Trophoblast cell (in vitro differentiated cells and primary cell): Measurements from ENCODE around the gene ADRB1.

Experiments
- DNase-seq, 2 donors: peaks; one replicate each; pipeline ENCODE4 v3.0.0-alpha.2; 2016
- H2AFZ ChIP-seq: 2 replicates; pipeline ENCODE4 v1.6.1; 2013; ENCODE audit warnings: low read length, moderate library complexity, mild to moderate bottlenecking; ENCODE audit not compliant: insufficient read depth, poor library complexity
- H2AK5ac ChIP-seq: 2 replicates; pipeline ENCODE4 v1.6.1; 2013; ENCODE audit warnings: mild to moderate bottlenecking, low read length
- H2BK120ac ChIP-seq: 2 replicates; pipeline ENCODE4 v1.6.1; 2013; ENCODE audit warnings: low read length, mild to moderate bottlenecking, moderate library complexity; ENCODE audit not compliant: insufficient read depth, poor library complexity
- H2BK12ac ChIP-seq: 2 replicates; pipeline ENCODE4 v1.6.1; 2013; ENCODE audit warnings: mild to moderate bottlenecking, low read length, moderate library complexity
- H2BK5ac ChIP-seq: 2 replicates; pipeline ENCODE4 v1.6.1; 2013; ENCODE audit warnings: low read length, low read depth, moderate library complexity, mild to moderate bottlenecking; ENCODE audit not compliant: poor library complexity
- H3K14ac ChIP-seq: 2 replicates; pipeline ENCODE4 v1.6.1; 2013; ENCODE audit warnings: mild to moderate bottlenecking, low read length
- H3K18ac ChIP-seq: 2 replicates; pipeline ENCODE4 v1.6.1; 2013; ENCODE audit warnings: mild to moderate bottlenecking, low read length
- H3K23ac ChIP-seq: 2 replicates; pipeline ENCODE4 v1.6.1; 2013; ENCODE audit warnings: low read length
- H3K27ac ChIP-seq: 2 replicates; pipeline ENCODE4 v1.5.1; 2013; ENCODE audit warnings: low read depth, mild to moderate bottlenecking, inconsistent platforms, low read length, moderate library complexity
- H3K27me3 ChIP-seq: 2 replicates; pipeline ENCODE4 v1.6.1; 2013; ENCODE audit warnings: inconsistent platforms, mild to moderate bottlenecking, low read length, moderate library complexity; ENCODE audit not compliant: insufficient read depth
- H3K36me3 ChIP-seq, 2 experiments: 1 replicate in 1 of 2; 2 replicates in 1 of 2; pipeline ENCODE4 v1.6.1; 2013; ENCODE audit warnings: low read length in 2 of 2, mild to moderate bottlenecking in 2 of 2, moderate library complexity in 1 of 2; ENCODE audit not compliant: insufficient read depth in 2 of 2, control insufficient read depth in 1 of 2
- H3K4ac ChIP-seq: 2 replicates; pipeline ENCODE4 v1.6.1; 2013; ENCODE audit warnings: low read depth, mild to moderate bottlenecking, low read length, moderate library complexity
- H3K4me1 ChIP-seq, 2 experiments: 1 replicate in 1 of 2; 2 replicates in 1 of 2; pipeline ENCODE4 v1.6.1; 2013; ENCODE audit warnings: low read length in 2 of 2, mild to moderate bottlenecking in 2 of 2, moderate library complexity in 1 of 2; ENCODE audit not compliant: insufficient read depth in 2 of 2, control insufficient read depth in 1 of 2
- H3K4me2 ChIP-seq: 2 replicates; pipeline ENCODE4 v1.6.1; 2013; ENCODE audit warnings: inconsistent platforms, mild to moderate bottlenecking, low read length, moderate library complexity
- H3K4me3 ChIP-seq: 2 replicates; pipeline ENCODE4 v1.5.1; 2013; ENCODE audit warnings: mild to moderate bottlenecking, low read depth, low read length, inconsistent platforms
- H3K79me1 ChIP-seq: one replicate; pipeline ENCODE4 v1.6.1; 2013; ENCODE audit warnings: low read length
- H3K79me2 ChIP-seq: 2 replicates; pipeline ENCODE4 v1.6.1; 2013; ENCODE audit warnings: low read length, mild to moderate bottlenecking; ENCODE audit not compliant: control insufficient read depth, insufficient read depth, poor library complexity
- H3K9ac ChIP-seq: 2 replicates; pipeline ENCODE4 v1.6.1; 2013; ENCODE audit warnings: mild to moderate bottlenecking, low read length
- H3K9me3 ChIP-seq: 2 replicates; pipeline ENCODE4 v1.6.1; 2013; ENCODE audit warnings: low read depth, mild to moderate bottlenecking, control low read depth, inconsistent platforms, low read length; ENCODE audit not compliant: insufficient read depth
- H4K12ac ChIP-seq: 2 replicates; pipeline ENCODE4 v1.6.1; 2013; ENCODE audit warnings: low read depth, mild to moderate bottlenecking, low read length, moderate library complexity
- H4K8ac ChIP-seq: 2 replicates; pipeline ENCODE4 v1.6.1; 2013; ENCODE audit warnings: low read depth, mild to moderate bottlenecking, low read length, moderate library complexity
- H4K91ac ChIP-seq: one replicate; pipeline ENCODE4 v1.6.1; 2013; ENCODE audit warnings: low read depth, mild to moderate bottlenecking, low read length, moderate library complexity
- WGBS: extraction: QIAGEN DNeasy Blood & Tissue Kit; methylation state at CpG from one replicate; pipeline ENCODE4 v1.1.7; 2013; ENCODE audit warnings: missing lambda C conversion rate; ENCODE audit not compliant: insufficient read length, insufficient coverage; ENCODE audit errors: extremely low coverage; 5-methylcytosine and 5-hydroxymethylcytosine counted together

ADRB1 gene

GRCh38 chr10:114017873-114018272 is 25.8 kb upstream of the ADRB1 start:
- Histone ChIP-seq H3K4me3 (no peak overlapping the region), H3K23ac (no peak overlapping the region), H2AFZ (no peak overlapping the region), H2BK5ac (no peak overlapping the region), H4K91ac (no peak overlapping the region), H3K27ac (no peak overlapping the region), H3K4ac (no peak overlapping the region), H3K18ac (no peak overlapping the region), H2AK5ac (no peak overlapping the region), H3K9ac (no peak overlapping the region), H3K27me3 (no peaks in the 10 kb centered on the region), H4K8ac (no peak overlapping the region), H3K36me3 (no peaks in the 10 kb centered on the region), H3K79me2 (no peaks in the 10 kb centered on the region), H3K14ac (no peak overlapping the region), H3K4me1 (no peaks in the 10 kb centered on the region), H3K9me3 (no peaks in the 10 kb centered on the region), H2BK12ac (no peak overlapping the region), H3K79me1 (no peaks in the 10 kb centered on the region), H2BK120ac (no peak overlapping the region), H3K4me2 (no peak overlapping the region), H4K12ac (no peak overlapping the region)
- DNase-seq, result peak in 1 of 2 donors; percentile 33
- no CpG with 5 or more reads among the region's 5 CpGs for WGBS

DNA sequence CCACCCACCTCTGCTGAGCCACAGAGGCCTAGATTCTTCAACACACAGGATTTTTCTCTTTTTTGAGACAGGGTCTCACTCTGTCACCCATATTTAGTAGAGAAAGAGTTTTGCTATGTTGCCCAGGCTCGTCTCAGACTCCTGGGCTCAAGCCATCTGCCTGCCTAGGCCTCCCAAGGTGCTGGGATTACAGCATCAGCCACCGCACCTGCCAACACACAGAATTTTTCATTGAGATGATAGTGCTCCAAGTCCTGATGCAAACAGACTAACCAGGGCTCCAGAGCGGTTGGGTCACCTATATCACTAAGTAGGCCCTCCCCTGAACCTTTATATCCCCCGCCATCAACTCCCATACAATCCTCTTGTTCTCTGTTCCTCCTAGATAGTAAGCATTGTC is 24.4 kb upstream of the ADRB1 start:
- Histone ChIP-seq H2BK120ac (no peak overlapping the region), H3K23ac (no peak overlapping the region), H3K79me1 (no peaks in the 10 kb centered on the region), H4K12ac (no peak overlapping the region), H3K4me2 (no peak overlapping the region), H3K27ac (no peak overlapping the region), H3K36me3 (no peaks in the 10 kb centered on the region), H3K79me2 (no peaks in the 10 kb centered on the region), H2BK5ac (no peak overlapping the region), H2BK12ac (no peak overlapping the region), H3K4me1 (no peaks in the 10 kb centered on the region), H3K4ac (no peak overlapping the region), H3K18ac (no peak overlapping the region), H3K9ac (no peak overlapping the region), H3K9me3 (no peaks in the 10 kb centered on the region), H2AK5ac (no peak overlapping the region), H4K8ac (no peak overlapping the region), H2AFZ (no peak overlapping the region), H3K27me3 (no peaks in the 10 kb centered on the region), H3K4me3 (no peak overlapping the region), H4K91ac (no peak overlapping the region), H3K14ac (no peak overlapping the region)
- no peak for DNase-seq
- no CpG with 5 or more reads among the region's 4 CpGs for WGBS

DNA sequence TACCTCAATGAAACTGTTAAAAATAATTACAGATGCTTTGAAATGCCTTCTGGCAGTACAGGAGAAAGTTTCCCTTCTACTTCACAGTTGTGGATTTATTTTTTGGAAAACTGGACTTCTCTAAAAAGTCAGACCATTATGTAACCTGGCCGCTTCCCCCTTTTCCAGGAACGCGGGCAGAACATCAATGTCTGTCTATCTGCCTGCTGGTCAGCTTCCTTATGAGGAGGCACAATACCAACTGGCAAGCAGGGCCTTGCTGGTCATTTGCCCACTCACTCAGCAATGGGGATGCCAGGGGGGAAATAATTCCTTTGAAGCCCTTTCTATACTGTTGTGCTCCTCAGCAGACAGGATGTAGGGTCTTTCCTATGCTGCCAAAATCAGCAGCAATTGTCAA is 22.5 kb upstream of the ADRB1 start:
- no peak overlapping the region for H2AK5ac ChIP-seq
- no peaks in the 10 kb centered on the region for H3K79me2 ChIP-seq
- no peak overlapping the region for H3K4me2 ChIP-seq
- H3K4me1 ChIP-seq, result peaks cover 0 to 5% of the 10 kb centered on the region in 2 experiments
- no peak overlapping the region for H4K12ac ChIP-seq
- DNase-seq, result no peak
- H2BK120ac ChIP-seq, result no peak overlapping the region
- H3K27ac ChIP-seq, result no peak overlapping the region
- H3K14ac ChIP-seq, result no peak overlapping the region
- no peak overlapping the region for H3K9ac ChIP-seq
- no peak overlapping the region for H3K23ac ChIP-seq
- no peak overlapping the region for H2BK5ac ChIP-seq
- H3K18ac ChIP-seq, result no peak overlapping the region
- H3K36me3 ChIP-seq, result no peaks in the 10 kb centered on the region
- no peak overlapping the region for H3K4ac ChIP-seq
- peaks cover 2% of the 10 kb centered on the region for H3K79me1 ChIP-seq
- no peaks in the 10 kb centered on the region for H3K9me3 ChIP-seq
- H2BK12ac ChIP-seq, result no peak overlapping the region
- H3K27me3 ChIP-seq, result no peaks in the 10 kb centered on the region
- H4K8ac ChIP-seq, result no peak overlapping the region
- H4K91ac ChIP-seq, result no peak overlapping the region
- no peak overlapping the region for H3K4me3 ChIP-seq
- H2AFZ ChIP-seq, result no peak overlapping the region
- WGBS, result no CpG with 5 or more reads among the region's 3 CpGs

- no peaks in the 10 kb centered on the region for H3K27me3 ChIP-seq
- no peaks in the 10 kb centered on the region for H3K9me3 ChIP-seq
- no peak overlapping the region for H4K91ac ChIP-seq
- H2AK5ac ChIP-seq, result no peak overlapping the region
- H4K8ac ChIP-seq, result no peak overlapping the region
- H3K4me3 ChIP-seq, result no peak overlapping the region
- no peaks in the 10 kb centered on the region for H3K79me2 ChIP-seq
- DNase-seq, result no peak
- no peak overlapping the region for H2BK120ac ChIP-seq
- no peak overlapping the region for H3K14ac ChIP-seq
- H3K79me1 ChIP-seq, result peaks cover 4% of the 10 kb centered on the region
- peaks cover 0 to 8% of the 10 kb centered on the region in 2 experiments for H3K4me1 ChIP-seq
- WGBS, result no CpG with 5 or more reads among the region's 14 CpGs
- no peak overlapping the region for H3K9ac ChIP-seq
- H3K18ac ChIP-seq, result no peak overlapping the region
- no peaks in the 10 kb centered on the region for H3K36me3 ChIP-seq
- no peak overlapping the region for H4K12ac ChIP-seq
- H3K27ac ChIP-seq, result no peak overlapping the region
- no peak overlapping the region for H2BK12ac ChIP-seq
- no peak overlapping the region for H2BK5ac ChIP-seq
- no peak overlapping the region for H3K23ac ChIP-seq
- no peak overlapping the region for H2AFZ ChIP-seq
- H3K4me2 ChIP-seq, result no peak overlapping the region
- no peak overlapping the region for H3K4ac ChIP-seq
These were observed 21.7 kb upstream of the ADRB1 start for GRCh38 chr10:114021717-114022680.
